H1 (cell line): ENCODE results near the gene COL21A1. TPM values are rescaled to one million over a fixed set of nuclear protein-coding genes. Genes with fewer than 3 reads are reported as not detected.

Experiments used
- CHD7 ChIP-seq: fragments of 300-600 bp; sonication (generic); IDR thresholded peaks from 2 replicates; pipeline ENCODE4 v1.7.1; 2012; ENCODE audit warnings: low read length, moderate library complexity, mild to moderate bottlenecking, inconsistent platforms; ENCODE audit not compliant: insufficient replicate concordance
- HDAC2 ChIP-seq, 2 experiments: fragments of 300-600 bp in 1 of 2; sonication (generic) in 1 of 2; IDR thresholded peaks; 2 replicates each; pipeline ENCODE4 v1.6.1; 2011 to 2012; ENCODE audit warnings: low read depth in 2 of 2, low read length in 2 of 2, mild to moderate bottlenecking in 2 of 2, moderate library complexity in 2 of 2, borderline replicate concordance in 1 of 2, inconsistent platforms in 1 of 2
- HDAC6 ChIP-seq: IDR thresholded peaks from one replicate; pipeline ENCODE4 v1.7.1; 2012; ENCODE audit warnings: low read depth, mild to moderate bottlenecking, inconsistent platforms, low read length, moderate library complexity
- SIX5 ChIP-seq: IDR thresholded peaks from 2 replicates; pipeline ENCODE4 v1.6.1; 2011; ENCODE audit warnings: mild to moderate bottlenecking, low read depth, low read length
- SP1 ChIP-seq: IDR thresholded peaks from 2 replicates; pipeline ENCODE4 v1.6.1; 2011; ENCODE audit warnings: low read depth, low read length
- polyA plus RNA-seq, 7 experiments: library from polyadenylated mRNA; depleted of rRNA in 3 of 7; stranded (reverse) in 5 of 7; unstranded in 2 of 7; fragments of >200 nt in 5 of 7; fragments of 200-250 nt in 2 of 7; gene quantifications; 1 replicate in 5 of 7; 2 replicates in 1 of 7; 4 replicates in 1 of 7; pipeline versions ENCODE4 v1.2.1 to v1.2.3, GENCODE V29; 2011 to 2013; ENCODE audit warnings: missing spikeins in 2 of 7, mixed read lengths in 2 of 7
- total RNA-seq: library from RNA; stranded (reverse); fragmentation: NEBNext Ultra II Directional; extraction: Animal tissue kit (Norgen Biotek cat#: 25700); gene quantifications from 2 replicates; pipeline ENCODE4 v1.2.1, GENCODE V29; 2021

COL21A1 gene
- total and polyA plus RNA-seq, 2 of the 8 experiments (the other 6 are each of a cell fraction or from before 2014, with no cell fraction given) = 1.6 to 3.4 TPM

GRCh38 chr6:56101141-56101553 is 146.2 kb downstream of the COL21A1 start (continued):
- TF ChIP-seq CHD7 (no peak), HDAC6 (no peak), HDAC2 (IDR thresholded peaks at IDR 0.05; ENCODE audit: borderline replicate concordance in 1 of 2, low read depth in 2 of 2, low read length in 2 of 2) (no peak), SP1 (no peak), SIX5 (no peak)
